H4 (cell line): ENCODE results near the gene HAND2. TPM values are rescaled to one million over a fixed set of nuclear protein-coding genes. Genes with fewer than 3 reads are reported as not detected.

Experiments
- DNase-seq: peaks from one replicate; pipeline ENCODE4 v3.0.0-alpha.2; 2015; ENCODE audit warnings: low spot score
- total RNA-seq: library from RNA; depleted of rRNA; stranded (reverse); fragments of >200 nt; shearing (Covaris generic); gene quantifications from 2 replicates; pipeline ENCODE4 v1.2.3, GENCODE V29; 2014

The HAND2 gene
- total RNA-seq, 1 experiment from 2014 or later = 1.2 TPM

DNA sequence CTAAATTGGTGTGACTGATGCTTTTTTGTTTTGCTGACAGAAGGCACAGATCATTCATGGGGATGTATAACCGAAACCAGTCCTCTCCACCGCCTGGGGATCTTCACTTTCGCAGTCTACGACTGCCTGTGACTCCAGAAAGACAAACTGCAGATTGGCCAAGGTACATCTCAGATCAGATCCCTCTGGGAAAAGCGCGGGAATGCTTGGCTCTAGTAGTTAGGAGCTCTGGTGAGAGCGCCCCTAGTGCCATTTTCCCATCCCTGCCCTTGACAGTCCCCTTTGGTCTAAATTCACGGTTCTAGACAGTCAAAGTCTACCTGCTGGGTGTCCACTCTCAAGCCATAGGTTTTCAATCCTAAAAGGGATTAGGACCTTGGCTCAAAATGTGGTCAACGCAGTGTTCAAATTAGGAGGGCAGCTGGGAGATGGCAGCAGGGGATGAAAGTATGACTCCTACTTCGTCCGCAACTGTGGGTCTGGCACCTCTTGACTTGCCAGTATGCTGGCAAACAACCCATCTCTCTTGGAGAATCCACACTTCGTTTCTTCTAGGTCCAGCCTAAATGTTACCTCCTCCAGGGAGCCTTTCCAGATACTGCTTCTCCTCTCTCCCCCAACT lies 6.9 kb upstream of the HAND2 start:
- no peak for DNase-seq

DNA sequence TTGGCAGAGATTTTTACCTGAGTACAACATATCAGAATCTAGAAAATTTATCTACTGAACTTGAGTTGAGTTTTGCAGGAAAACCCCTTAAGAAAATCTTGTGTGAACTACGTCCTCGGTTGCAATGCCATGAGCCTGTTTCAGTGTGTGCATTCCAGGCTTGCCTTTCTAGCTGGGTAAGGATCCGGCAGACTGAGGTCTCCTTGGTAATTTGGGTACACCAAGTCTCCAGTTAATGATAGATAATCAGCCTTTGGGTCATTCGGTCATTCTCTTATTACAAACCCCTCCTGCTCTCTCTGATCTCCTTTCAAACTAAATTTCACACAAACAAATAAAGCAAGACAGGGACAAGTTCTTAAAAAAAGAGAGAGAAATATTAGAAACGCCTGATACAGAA lies 5.9 kb upstream of the HAND2 start:
- no peak for DNase-seq

DNA sequence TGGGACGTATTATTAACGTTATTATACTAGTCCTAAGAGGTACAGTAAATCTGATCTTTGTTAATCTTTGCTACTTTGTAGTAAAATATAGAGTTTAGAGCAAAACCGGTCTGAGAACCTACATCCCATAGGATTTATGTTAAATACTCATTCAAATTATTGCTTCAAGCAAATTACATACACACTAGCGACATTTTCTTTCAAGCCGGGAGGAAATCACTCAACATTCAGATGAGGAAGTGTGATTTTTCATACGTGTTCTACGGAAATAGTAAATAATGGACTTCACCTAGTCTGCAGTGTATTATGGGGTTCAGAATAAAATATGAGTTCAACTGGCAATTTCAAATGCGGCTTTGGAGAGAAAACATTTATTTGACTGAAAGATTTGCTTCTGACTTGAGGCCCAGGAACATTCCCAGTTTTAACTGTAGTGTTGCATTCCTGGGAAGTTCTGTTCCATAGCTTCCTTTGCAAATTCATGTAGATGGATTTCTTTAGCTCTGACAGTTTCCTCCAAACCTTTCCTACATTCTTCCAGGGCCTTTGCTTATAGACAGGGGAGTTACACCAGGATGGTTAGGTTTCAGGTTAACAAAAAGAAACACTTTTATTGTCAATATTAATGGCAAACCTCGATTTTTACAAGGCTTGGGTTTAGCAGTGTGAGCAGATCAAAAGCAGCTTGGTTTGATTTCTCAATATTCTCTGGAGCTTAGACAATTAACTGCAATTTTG lies 5.3 kb upstream of the HAND2 start:
- DNase-seq = no peak

DNA sequence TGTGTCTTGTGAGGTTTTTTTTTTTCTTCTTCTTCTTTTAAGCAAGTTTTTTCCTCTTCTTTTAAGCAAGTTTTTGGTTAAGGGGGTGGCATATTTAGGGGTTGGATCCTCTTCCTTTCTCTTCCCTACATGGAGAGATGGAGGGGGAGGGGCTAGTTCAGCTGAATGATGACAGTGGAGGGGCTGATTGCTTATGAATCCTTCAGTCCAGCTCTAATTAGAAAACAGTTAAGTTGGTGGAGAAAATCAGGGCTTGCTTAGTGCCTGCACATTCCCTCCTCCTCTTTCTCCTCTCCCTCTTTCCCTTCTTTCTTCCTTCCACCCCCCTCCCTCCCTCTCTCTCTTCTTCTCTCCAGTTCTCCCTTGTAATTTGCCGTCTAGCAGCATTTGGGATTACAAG lies 4.4 kb upstream of the HAND2 start:
- no peak for DNase-seq

DNA sequence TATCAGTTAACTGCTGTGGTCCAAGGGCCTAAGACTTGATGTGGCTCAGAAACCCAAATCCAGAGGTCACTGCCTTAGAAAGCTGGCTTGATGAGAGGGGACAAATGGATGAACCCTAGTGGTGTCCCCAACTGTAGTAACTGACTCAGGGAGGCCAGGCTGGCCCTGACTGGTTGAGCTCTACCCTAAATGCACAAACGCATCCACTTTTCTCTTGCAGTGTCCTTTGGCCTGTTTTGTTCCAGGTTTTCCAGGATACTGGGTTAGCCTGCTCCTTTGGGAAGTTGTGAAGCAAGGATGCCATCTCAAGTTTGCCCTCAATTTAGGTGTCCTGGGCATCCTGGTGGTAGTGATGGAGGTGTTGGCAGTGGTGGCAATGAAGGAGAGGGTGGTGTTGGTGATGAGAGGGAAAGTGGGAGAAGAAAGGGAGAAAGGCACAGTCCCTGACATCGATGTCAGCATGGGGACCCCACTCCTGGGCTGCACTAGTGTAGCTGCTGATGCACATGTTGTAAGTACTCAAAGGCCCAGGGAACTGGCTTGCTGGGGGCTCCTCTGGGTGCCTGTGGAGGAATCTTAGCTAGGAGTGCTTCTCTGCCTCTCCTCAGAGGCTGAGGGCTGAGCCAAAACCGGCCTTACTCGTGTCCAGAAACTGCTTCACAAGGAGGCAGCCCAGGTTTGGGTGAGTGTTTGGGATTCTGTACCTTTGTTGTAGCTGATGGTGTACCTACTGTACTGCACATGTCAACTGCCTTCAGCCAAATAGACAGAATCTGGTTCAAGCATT lies 2.9 kb upstream of the HAND2 start:
- DNase-seq = no peak

DNA sequence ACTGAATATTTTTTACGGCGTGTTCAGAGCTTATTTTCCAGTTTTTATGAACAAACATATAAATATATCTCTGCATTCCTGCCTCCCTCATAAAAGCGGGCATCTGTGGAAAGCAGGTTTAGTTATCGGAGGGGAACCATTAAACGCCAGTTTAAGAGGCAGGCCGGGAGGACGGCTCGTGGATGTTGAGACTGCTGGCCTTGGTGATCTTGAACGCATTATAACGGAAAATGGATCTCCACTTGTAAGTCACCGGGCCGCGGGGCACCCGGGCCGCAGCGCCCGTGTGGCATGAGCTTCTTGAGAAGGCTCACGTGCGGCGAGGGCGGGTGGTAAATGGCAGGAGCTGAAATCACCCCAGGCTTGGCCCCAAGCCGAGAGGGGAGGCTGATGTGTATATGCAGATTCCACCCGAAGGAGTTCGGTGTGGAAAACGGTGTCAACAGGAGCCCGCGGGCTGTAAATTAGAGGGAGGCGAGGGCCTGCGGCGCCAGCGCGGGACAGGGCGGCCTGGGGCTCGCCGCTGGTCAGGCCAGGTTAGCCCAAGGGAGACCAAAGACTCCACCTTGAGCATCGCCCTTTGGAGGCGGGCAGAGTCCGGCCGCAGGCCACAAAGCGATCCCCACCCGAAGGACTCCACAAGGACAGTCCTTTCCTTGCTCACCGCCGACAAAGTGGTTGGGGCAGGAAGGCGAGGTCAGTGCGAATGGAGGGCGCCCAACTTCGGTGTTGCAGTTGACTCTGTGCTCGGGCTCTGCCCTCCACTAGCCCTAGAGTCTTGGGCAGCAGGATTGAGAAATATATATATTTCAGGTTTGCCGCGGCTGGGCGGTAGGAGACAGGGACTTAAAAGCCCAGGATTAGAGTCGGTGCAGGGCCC lies 1.3 kb upstream of the HAND2 start:
- no peak for DNase-seq

DNA sequence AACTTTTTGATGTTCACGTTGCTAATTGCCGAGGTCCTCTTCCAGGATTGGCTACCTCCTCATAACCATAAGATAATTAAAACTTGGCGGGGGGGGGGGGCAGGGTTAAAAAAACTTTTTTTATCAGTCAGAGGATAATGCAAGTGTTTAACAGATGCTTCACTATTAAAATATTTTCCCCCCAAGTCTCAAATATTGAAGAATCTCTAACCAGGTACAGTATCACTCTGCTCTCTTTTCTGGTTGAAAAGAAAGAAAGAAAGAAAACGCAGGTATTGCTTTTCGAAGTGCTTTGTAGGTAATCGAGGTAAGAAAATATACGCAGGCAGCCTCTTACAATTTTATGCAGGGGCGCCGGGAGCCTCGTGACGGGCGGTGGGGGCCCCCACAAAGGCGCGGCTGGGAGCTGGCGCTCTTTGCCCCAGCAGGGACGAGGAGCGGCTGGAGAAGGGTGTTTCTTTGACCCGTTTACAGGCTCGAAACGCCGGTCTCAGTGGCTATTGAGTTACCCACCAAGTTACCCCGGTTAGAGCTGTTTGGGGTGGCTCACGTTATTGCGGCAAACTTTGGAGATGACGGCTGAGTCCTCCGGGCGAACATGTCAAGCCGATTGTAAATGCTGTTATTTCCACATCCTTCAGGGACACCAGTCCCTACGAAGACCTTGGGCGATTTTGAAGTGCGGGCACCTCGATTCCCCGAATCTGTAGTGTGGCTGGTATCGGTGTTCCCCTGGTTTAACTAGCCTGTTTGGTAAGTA lies 477 bp upstream of the HAND2 start:
- DNase-seq = no peak

DNA sequence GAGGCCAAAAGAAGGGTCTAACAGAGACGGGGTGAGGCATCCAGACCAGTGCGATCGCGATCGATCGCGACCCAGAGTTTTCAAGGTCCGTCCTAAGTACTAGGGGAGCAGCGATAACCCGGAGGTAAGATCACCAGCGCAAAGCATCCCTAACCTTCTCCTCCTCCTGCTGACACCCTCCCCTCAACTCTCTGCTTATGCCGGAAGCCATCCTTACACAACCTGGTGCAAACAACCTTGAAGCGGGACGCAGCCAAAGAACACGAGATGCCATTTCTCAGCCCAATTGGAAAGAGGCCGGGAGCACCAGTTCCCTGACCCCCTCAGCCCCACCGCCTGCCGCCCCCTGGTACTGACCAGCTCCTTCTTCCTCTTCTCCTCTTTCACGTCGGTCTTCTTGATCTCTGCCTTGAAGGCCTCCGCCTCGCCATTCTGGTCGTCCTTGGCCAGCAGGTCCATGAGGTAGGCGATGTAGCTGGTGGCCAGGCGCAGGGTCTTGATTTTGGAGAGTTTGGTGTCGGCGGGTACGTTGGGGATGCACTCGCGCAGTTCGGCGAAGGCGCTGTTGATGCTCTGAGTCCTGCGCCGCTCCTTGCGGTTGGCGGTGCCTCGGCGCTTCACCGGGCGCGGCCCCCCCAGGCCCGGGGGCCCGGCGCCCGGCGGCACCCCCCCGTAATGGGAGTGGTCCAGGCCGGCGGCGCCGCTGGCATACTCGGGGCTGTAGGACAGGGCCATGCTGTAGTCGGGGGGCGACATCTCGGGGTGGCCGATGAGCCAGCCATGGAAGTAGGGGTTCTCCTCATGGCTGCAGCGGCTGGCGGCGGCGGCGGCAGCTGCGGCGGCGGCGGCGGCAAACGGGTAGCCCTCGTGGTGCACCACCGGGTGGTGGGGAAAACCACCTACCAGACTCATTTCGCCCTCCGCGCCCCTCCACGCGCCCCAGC lies 1.4 kb downstream of the HAND2 start:
- DNase-seq = no peak

DNA sequence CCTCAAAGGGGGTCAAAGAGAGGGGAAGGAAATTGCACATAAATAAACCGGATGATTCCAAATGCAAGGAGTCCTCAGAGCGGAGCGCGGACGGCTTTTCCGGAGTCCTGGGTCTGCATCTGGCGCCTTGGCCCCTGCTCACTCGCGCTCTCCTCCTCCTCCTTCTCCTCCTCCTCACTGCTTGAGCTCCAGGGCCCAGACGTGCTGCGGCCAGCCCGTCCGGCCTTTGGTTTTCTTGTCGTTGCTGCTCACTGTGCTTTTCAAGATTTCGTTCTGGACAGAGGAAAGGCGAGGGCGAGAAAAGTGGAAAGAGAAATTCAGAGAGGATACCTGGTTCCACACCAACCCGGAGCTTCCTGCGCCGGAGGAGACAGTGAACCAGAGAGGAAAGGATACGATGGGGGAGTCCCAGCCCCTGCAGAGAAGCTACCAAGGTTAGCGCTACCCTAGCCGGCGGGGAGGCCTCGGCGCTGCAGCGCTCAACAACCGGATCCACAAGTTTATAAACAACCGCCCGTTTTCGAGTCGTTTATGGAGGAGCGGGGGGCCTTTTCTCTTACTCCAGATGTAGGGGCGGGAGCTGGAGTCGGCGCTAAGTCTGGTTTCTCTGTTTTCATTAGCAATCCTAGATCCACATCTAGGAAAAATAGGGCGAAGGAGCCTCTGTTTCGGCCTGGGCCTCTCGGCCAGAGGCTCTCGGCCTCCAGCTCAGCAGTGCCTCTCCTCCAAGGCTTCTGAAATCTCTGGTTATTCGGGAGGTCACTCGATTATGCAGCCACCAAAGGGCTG lies 2.7 kb downstream of the HAND2 start:
- DNase-seq = no peak

DNA sequence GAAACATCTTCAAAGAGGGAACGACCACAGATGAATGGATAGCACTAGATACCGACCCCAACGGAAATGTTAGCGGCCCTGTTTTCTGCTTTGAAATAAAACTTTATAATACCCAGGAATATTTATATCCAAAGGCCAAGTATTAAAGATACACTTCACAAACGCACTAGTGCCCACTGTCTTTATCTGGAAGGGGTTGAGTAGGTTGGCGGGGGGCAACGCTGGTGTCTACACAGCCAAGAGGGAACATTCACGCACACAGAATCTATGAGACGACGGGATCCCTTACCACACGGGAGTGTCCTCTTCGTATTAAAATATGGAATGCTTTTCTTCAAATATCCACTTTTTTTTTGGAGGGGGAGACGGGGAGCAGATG lies 3.3 kb downstream of the HAND2 start:
- DNase-seq = no peak

DNA sequence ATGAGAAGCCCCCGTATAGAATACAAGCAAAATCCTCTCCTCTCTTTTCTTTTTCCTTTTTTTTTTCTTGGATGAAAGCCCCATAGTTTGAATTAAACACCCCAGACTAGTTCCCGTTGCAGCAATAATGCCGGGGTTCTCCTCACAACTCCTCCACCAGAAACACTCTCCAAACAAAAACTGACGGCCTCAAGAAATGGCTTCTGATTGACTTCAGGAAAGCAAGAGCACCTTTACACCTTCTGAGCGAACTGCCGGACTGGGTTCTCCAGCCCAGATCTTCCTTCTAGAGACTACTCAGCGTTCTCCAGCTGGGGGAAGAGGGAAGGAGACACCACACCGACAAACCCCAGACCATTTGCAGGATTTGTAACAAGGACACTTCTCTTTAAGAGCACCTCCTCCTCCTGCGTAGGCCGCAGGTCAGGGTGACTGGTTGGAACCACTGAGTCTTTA lies 4.0 kb downstream of the HAND2 start:
- DNase-seq = no peak

DNA sequence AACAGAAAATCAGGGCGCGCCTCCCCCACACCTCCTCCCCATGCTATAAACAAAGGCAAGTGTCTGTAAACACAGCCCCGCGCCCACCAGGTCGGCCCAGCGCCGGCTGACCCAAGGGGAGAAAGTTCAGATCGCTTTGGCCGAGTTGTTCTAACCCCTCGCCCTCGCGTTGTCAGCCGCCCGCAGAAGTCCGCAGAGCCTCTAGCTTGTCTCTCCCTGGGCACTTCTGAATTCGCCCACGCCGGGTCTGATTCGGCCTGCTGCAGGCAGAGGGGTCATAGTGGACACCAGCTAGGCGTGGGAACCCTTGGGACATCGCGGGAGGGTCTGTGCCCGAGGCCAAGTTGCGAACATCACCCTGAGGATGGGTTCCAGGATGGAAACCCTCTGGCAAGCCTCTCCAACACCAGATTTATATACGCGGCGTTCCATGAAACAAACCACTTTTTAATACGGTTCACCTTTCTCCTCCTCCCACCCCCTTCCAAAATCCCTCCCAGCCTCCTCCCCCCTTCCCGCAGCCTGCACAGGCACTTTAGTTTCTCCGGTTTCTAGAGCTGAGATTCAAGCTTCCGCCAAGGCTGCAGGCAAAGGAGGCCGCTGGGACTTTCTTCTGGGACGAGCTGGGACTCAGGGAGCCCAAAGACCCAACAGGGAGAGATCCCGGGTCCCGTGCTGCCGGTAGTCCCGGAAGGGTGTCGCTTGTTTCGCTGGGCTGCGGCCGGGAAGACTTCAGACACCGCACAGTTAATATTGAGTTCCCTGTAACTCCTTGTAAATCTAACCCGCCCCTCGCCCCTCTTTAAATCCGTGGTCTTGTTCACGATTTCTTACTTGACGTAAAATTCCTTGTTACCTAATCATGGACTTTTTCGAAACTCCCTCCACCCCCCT lies 4.7 kb downstream of the HAND2 start:
- DNase-seq = no peak

DNA sequence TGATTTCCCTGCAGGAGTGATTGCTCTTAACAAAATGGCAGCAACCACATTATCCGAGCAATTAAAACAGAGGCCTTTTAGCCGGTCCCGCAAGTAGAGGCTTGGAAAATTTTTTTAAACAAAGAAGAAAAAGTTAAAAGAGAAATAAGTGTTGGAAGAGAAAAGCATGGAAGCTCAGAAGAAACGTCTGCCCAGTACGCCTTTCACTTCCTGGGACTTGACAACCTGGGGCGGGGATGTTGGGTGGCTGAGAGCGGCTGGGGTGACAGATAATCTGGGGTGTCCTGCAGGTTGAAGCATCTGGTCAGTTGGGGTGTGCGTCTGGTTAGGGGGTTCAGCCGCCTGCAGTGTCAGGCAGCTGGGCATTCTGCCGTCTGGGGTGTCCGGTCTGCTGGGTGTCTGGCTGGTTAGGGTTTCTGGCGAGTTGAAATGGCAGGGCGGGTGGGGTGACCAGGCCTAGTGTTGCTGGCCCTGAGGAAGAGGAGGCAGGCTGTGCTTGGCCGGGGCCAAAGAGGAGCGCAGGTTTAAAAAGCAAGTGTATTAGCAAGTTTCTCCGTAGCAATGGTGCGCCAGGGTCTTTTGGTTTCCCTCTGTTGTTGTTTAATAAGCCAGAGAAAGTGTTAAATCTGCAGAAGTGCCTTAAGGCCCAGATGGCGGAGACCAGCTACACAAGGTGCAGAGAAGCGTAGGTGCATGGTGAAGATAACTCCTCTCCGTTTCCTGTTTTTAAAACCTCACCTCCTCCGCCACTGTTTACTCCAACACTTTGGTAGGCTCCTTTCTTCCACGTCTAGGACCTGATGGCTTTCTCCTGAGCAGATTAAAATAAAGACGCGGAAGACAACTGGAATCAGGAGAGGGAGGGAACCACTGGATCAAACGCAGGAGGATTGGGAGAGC lies 5.6 kb downstream of the HAND2 start:
- DNase-seq = no peak

DNA sequence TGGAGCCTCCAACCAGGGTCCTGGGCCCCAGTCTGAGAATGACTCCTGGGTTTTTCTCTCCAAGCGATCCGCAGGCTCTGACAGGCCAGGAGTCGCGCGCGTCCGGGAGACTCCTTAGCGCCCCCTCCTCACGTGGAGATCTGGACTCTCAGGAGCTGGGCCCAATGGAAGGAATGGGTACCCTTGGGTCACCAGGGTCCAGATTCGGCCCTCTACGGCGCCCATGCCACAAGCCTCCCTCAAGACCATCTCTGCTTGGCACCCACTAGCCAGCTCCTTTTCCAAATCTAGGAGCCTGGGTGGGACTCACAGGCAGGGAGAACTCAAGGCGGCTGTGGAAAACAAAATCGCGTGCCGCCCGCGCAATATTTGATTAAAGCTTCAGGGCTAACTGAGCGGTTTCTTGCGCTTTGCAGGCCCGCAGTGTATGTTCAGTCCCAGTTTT lies 7.1 kb downstream of the HAND2 start:
- DNase-seq = no peak

DNA sequence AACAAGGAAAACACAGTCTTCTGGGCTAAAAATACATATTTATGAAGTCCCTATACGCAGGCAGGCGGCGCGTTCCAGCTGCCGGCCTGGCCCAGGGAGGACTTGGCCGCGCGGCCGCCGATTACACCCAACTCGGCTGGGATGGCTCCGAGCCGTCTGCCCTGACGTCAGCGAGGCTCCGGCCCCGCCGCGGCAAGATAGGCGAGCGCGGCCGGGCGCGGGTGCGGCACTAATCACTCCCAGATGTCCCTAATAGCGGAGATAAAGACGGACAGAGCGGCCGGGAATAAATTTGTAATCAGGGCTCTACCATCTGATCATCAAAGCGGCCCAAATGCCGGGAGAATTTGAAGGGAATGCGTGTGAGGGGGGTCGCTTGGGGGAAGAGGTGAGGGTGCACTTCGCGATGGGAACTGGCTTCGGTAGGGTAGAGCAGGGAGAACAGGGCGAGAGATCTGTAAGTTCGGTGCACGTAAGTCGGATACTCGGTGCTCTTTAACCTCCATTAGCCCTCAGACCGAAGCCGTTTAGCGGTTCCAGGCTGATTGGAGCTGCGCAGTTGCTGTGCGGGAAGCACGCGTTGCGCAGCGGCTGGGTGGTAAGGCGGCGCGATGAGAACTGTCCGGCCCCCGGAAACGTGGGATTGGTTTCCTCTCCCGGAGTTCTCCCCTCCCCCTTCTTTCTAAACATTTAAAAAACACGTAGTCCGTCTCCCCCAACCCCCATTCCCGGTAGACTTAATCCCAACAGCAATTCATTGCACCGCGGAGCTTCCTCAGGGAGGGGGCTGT lies 7.7 kb downstream of the HAND2 start:
- DNase-seq = no peak
